H9 (cell line): ENCODE results near the gene PLLP. TPM values are rescaled to one million over a fixed set of nuclear protein-coding genes. Genes with fewer than 3 reads are reported as not detected.

Source experiments
- DNase-seq: peaks from one replicate; pipeline ENCODE4 v3.0.0-alpha.2; 2017
- H2AFZ ChIP-seq: one replicate; pipeline ENCODE4 v1.6.1; 2013; ENCODE audit warnings: mild to moderate bottlenecking, low read length, control low read depth, moderate library complexity
- H2AK5ac ChIP-seq: 2 replicates; pipeline ENCODE4 v1.6.1; 2013; ENCODE audit warnings: low read length, control low read depth, mixed read lengths; ENCODE audit not compliant: insufficient read length
- H2BK120ac ChIP-seq: one replicate; pipeline ENCODE4 v1.6.1; 2013; ENCODE audit warnings: low read depth, mild to moderate bottlenecking, low read length, control low read depth, inconsistent platforms; ENCODE audit not compliant: poor library complexity, severe bottlenecking
- H2BK12ac ChIP-seq: 2 replicates; pipeline ENCODE4 v1.6.1; 2013; ENCODE audit warnings: low read length, control low read depth, mixed read lengths, low read depth; ENCODE audit not compliant: insufficient read length
- H2BK15ac ChIP-seq: 2 replicates; pipeline ENCODE4 v1.6.1; 2013; ENCODE audit warnings: low read depth, low read length, control low read depth
- H2BK20ac ChIP-seq: one replicate; pipeline ENCODE4 v1.6.1; 2013; ENCODE audit warnings: low read depth, mild to moderate bottlenecking, low read length, control low read depth, inconsistent platforms; ENCODE audit not compliant: poor library complexity, severe bottlenecking
- H2BK5ac ChIP-seq: 2 replicates; pipeline ENCODE4 v1.6.1; 2013; ENCODE audit warnings: low read length, control low read depth, mixed read lengths; ENCODE audit not compliant: insufficient read length
- H3K14ac ChIP-seq: 2 replicates; pipeline ENCODE4 v1.6.1; 2013; ENCODE audit warnings: low read length, control low read depth; ENCODE audit not compliant: insufficient read depth
- H3K18ac ChIP-seq: 2 replicates; pipeline ENCODE4 v1.6.1; 2013; ENCODE audit warnings: low read depth, mild to moderate bottlenecking, mixed read lengths, low read length, control low read depth; ENCODE audit not compliant: insufficient read length
- H3K23ac ChIP-seq: 2 replicates; pipeline ENCODE4 v1.6.1; 2013; ENCODE audit warnings: low read length, control low read depth, mixed read lengths, low read depth; ENCODE audit not compliant: insufficient read length
- H3K23me2 ChIP-seq: 2 replicates; pipeline ENCODE4 v1.6.1; 2013; ENCODE audit warnings: low read depth, mild to moderate bottlenecking, mixed read lengths, low read length, control low read depth; ENCODE audit not compliant: insufficient read length, poor library complexity, severe bottlenecking
- H3K27ac ChIP-seq: 2 replicates; pipeline ENCODE4 v1.5.1; 2013; ENCODE audit warnings: low read length, control low read depth, mixed read lengths, low read depth; ENCODE audit not compliant: insufficient read length
- H3K27me3 ChIP-seq: 2 replicates; pipeline ENCODE4 v1.6.1; 2013; ENCODE audit warnings: low read length, control low read depth, inconsistent platforms; ENCODE audit not compliant: insufficient read depth
- H3K4ac ChIP-seq: 2 replicates; pipeline ENCODE4 v1.6.1; 2013; ENCODE audit warnings: low read depth, mild to moderate bottlenecking, control low read depth, inconsistent platforms, low read length, moderate library complexity
- H3K4me1 ChIP-seq: 2 replicates; pipeline ENCODE4 v1.6.1; 2013; ENCODE audit warnings: low read length, control low read depth, inconsistent platforms; ENCODE audit not compliant: insufficient read depth
- H3K4me2 ChIP-seq: 2 replicates; pipeline ENCODE4 v1.6.1; 2013; ENCODE audit warnings: low read length, control low read depth, mixed read lengths; ENCODE audit not compliant: insufficient read length, insufficient read depth
- H3K56ac ChIP-seq: 2 replicates; pipeline ENCODE4 v1.6.1; 2013; ENCODE audit warnings: low read depth, mild to moderate bottlenecking, mixed read lengths, low read length, control low read depth; ENCODE audit not compliant: insufficient read length
- H3K79me1 ChIP-seq: 2 replicates; pipeline ENCODE4 v1.6.1; 2013; ENCODE audit warnings: low read depth, mild to moderate bottlenecking, moderate library complexity, low read length, control low read depth, inconsistent platforms; ENCODE audit not compliant: insufficient read depth, poor library complexity, severe bottlenecking
- H3K79me2 ChIP-seq: 2 replicates; pipeline ENCODE4 v1.6.1; 2013; ENCODE audit warnings: low read length, control low read depth, inconsistent platforms; ENCODE audit not compliant: insufficient read depth
- H3K9ac ChIP-seq: 2 replicates; pipeline ENCODE4 v1.6.1; 2013; ENCODE audit warnings: low read length, control low read depth, mixed read lengths; ENCODE audit not compliant: insufficient read length; ENCODE audit errors: extremely low read depth
- H3K9me3 ChIP-seq: one replicate; pipeline ENCODE4 v1.6.1; 2013; ENCODE audit warnings: low read depth, low read length, inconsistent platforms; ENCODE audit not compliant: control insufficient read depth
- H3T11ph ChIP-seq: one replicate; pipeline ENCODE4 v1.6.1; 2013; ENCODE audit warnings: mild to moderate bottlenecking, low read length, control low read depth, inconsistent platforms
- H4K20me1 ChIP-seq: one replicate; pipeline ENCODE4 v1.6.1; 2013; ENCODE audit not compliant: control insufficient read depth, insufficient read length, insufficient read depth
- H4K5ac ChIP-seq: 2 replicates; pipeline ENCODE4 v1.6.1; 2013; ENCODE audit warnings: low read depth, mild to moderate bottlenecking, mixed read lengths, low read length, control low read depth; ENCODE audit not compliant: insufficient read length
- H4K8ac ChIP-seq: replicated peaks from 2 replicates; pipeline ENCODE4 v1.6.1; 2013; ENCODE audit warnings: low read length, control low read depth, mixed read lengths, low read depth; ENCODE audit not compliant: insufficient read length
- H4K91ac ChIP-seq: 2 replicates; pipeline ENCODE4 v1.6.1; 2013; ENCODE audit warnings: low read depth, mild to moderate bottlenecking, moderate library complexity, mixed read lengths, low read length, control low read depth; ENCODE audit not compliant: insufficient read length
- H3K27ac Mint-ChIP-seq, 3 experiments: 2 replicates in 2 of 3; 3 replicates in 1 of 3; pipeline ENCODE4 v1.8.0; 2020 to 2021; ENCODE audit warnings: mixed read lengths in 3 of 3, mild to moderate bottlenecking in 1 of 3, moderate library complexity in 1 of 3
- H3K27me3 Mint-ChIP-seq: 2 replicates; pipeline ENCODE4 v1.8.0; 2021; ENCODE audit warnings: low read depth, mild to moderate bottlenecking, moderate library complexity, mixed read lengths
- H3K36me3 Mint-ChIP-seq, 3 experiments: 2 replicates in 2 of 3; 3 replicates in 1 of 3; pipeline ENCODE4 v1.8.0; 2020 to 2021; ENCODE audit warnings: low read depth in 3 of 3, mixed read lengths in 3 of 3; ENCODE audit not compliant: insufficient read depth in 1 of 3
- H3K4me1 Mint-ChIP-seq, 2 experiments: 2 replicates each; pipeline ENCODE4 v1.8.0; 2020; ENCODE audit warnings: mixed read lengths in 2 of 2
- H3K4me3 Mint-ChIP-seq, 2 experiments: 2 replicates in 1 of 2; 3 replicates in 1 of 2; pipeline ENCODE4 v1.8.0; 2020 to 2021; ENCODE audit warnings: mild to moderate bottlenecking in 2 of 2, mixed read lengths in 2 of 2, moderate library complexity in 1 of 2
- H3K9me3 Mint-ChIP-seq, 2 experiments: 2 replicates in 1 of 2; 3 replicates in 1 of 2; pipeline ENCODE4 v1.8.0; 2020; ENCODE audit warnings: mild to moderate bottlenecking in 2 of 2, mixed read lengths in 2 of 2, moderate library complexity in 1 of 2
- WGBS: extraction: QIAGEN DNeasy Blood & Tissue Kit; methylation state at CpG from one replicate; pipeline ENCODE4 v1.1.7; 2013; ENCODE audit warnings: missing lambda C conversion rate, low lambda C conversion rate, mixed read lengths; ENCODE audit not compliant: insufficient read length; ENCODE audit errors: extremely low coverage; 5-methylcytosine and 5-hydroxymethylcytosine counted together
- total RNA-seq: library from RNA; stranded (reverse); gene quantifications from 2 replicates; pipeline ENCODE4 v1.2.1, GENCODE V29; 2021
- TF ChIP-seq, protein P1 (sequence below): fragments of 200-600 bp; sonication (generic); conservative IDR thresholded peaks from 3 replicates; pipeline ENCODE4 v1.8.0; 2021; ENCODE audit warnings: antibody characterized with exemption, mild to moderate bottlenecking

The PLLP gene
- total RNA-seq, 1 experiment from 2014 or later = 1.8 TPM

DNA sequence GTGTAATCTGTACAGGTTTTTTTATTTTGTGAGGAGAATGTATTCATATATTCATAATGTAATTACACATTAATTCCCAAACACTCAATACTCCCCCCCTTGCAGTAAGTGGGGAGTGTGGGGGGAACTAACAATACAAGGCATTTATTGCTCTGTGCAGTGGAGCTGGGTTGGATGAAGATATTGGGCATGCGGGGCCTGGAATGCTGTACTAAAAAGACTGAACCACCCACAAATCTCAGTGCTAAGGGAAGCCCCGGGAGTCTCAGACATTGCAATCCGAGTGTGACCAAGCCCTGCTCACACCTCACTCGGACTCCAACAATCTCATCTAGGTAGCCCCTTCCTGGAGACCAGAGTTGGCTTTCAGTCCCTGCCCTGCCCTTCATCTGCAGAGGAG lies 6.0 kb downstream of the PLLP start:
- H3K14ac ChIP-seq = no peak overlapping the region
- no peak overlapping the region for H2AFZ ChIP-seq
- H3K4me3 Mint-ChIP-seq = no peak overlapping the region
- H3K27ac ChIP-seq = no peak overlapping the region
- peaks cover 15 to 19% of the 10 kb centered on the region in 2 experiments for H3K4me1 Mint-ChIP-seq
- no peak overlapping the region for H2BK12ac ChIP-seq
- no peak overlapping the region for H2AK5ac ChIP-seq
- TF ChIP-seq, protein P1, sequence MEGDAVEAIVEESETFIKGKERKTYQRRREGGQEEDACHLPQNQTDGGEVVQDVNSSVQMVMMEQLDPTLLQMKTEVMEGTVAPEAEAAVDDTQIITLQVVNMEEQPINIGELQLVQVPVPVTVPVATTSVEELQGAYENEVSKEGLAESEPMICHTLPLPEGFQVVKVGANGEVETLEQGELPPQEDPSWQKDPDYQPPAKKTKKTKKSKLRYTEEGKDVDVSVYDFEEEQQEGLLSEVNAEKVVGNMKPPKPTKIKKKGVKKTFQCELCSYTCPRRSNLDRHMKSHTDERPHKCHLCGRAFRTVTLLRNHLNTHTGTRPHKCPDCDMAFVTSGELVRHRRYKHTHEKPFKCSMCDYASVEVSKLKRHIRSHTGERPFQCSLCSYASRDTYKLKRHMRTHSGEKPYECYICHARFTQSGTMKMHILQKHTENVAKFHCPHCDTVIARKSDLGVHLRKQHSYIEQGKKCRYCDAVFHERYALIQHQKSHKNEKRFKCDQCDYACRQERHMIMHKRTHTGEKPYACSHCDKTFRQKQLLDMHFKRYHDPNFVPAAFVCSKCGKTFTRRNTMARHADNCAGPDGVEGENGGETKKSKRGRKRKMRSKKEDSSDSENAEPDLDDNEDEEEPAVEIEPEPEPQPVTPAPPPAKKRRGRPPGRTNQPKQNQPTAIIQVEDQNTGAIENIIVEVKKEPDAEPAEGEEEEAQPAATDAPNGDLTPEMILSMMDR = no peak
- H2BK120ac ChIP-seq = no peak overlapping the region
- no peak overlapping the region for H2BK20ac ChIP-seq
- peaks cover 9% of the 10 kb centered on the region; the same call in 1 of the 2 replicates for H3K27me3 ChIP-seq
- H3K4me1 ChIP-seq = peaks cover 4% of the 10 kb centered on the region; the same call in 1 of the 2 replicates
- H3K4ac ChIP-seq = no peak overlapping the region
- no peak overlapping the region for H3K9ac ChIP-seq
- peaks cover 30% of the 10 kb centered on the region for H3K27me3 Mint-ChIP-seq
- no peak overlapping the region for H4K91ac ChIP-seq
- no peak overlapping the region for H3K4me2 ChIP-seq
- no peak overlapping the region for H2BK5ac ChIP-seq
- DNase-seq = no peak
- H4K20me1 ChIP-seq = no peaks in the 10 kb centered on the region
- H3T11ph ChIP-seq = no peak overlapping the region
- no peak overlapping the region for H3K56ac ChIP-seq
- 0 out of 2 replicates have a peak, but pooled peaks cover 2% of the 10 kb centered on the region for H3K79me2 ChIP-seq
- H3K36me3 Mint-ChIP-seq = no peaks in the 10 kb centered on the region
- no peak overlapping the region; a peak in 1 of 7 replicates for H3K27ac Mint-ChIP-seq
- no peak overlapping the region for H3K18ac ChIP-seq
- H2BK15ac ChIP-seq = no peak overlapping the region
- H3K9me3 ChIP-seq = no peaks in the 10 kb centered on the region
- H3K23me2 ChIP-seq = no peaks in the 10 kb centered on the region
- H3K23ac ChIP-seq = no peak overlapping the region
- H4K5ac ChIP-seq = no peak overlapping the region
- WGBS = no CpG with 5 or more reads among the region's 4 CpGs
- H4K8ac ChIP-seq = no peak overlapping the region
- H3K9me3 Mint-ChIP-seq = no peaks in the 10 kb centered on the region
- H3K79me1 ChIP-seq = no peaks in the 10 kb centered on the region
